ENCODE results near the gene BRICD5.

DNA sequence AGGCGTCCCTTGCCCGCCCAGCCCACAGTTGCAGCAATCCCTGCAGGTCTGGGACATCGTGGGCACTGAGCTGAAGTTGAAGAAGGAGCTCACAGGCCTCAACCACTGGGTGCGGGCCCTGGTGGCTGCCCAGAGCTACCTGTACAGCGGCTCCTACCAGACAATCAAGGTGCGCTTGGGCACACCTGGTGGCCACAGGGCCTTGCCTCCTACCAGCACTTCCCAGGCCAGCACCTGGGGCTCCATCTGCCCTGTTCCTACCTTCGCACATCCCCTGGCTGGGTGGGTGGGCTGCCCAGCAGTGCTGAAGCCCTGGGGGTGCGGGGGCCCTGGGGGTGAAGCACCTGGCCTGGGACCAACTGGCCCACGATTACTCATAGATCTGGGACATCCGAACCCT lies 35.2 kb downstream of the BRICD5 start:
- TF ChIP-seq EP300 (IDR thresholded peaks at IDR 0.05) (no peak), POLR2AphosphoS5 (IDR thresholded peaks at IDR 0.05) (no peak), POLR2A (IDR thresholded peaks at IDR 0.05) (no peak)
- TF ChIP-seq, protein P1, sequence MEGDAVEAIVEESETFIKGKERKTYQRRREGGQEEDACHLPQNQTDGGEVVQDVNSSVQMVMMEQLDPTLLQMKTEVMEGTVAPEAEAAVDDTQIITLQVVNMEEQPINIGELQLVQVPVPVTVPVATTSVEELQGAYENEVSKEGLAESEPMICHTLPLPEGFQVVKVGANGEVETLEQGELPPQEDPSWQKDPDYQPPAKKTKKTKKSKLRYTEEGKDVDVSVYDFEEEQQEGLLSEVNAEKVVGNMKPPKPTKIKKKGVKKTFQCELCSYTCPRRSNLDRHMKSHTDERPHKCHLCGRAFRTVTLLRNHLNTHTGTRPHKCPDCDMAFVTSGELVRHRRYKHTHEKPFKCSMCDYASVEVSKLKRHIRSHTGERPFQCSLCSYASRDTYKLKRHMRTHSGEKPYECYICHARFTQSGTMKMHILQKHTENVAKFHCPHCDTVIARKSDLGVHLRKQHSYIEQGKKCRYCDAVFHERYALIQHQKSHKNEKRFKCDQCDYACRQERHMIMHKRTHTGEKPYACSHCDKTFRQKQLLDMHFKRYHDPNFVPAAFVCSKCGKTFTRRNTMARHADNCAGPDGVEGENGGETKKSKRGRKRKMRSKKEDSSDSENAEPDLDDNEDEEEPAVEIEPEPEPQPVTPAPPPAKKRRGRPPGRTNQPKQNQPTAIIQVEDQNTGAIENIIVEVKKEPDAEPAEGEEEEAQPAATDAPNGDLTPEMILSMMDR (IDR thresholded peaks at IDR 0.05), result no peak

Data from gastroesophageal sphincter (tissue), 3 donors.